ENCODE results near the gene TNKS2.
A peak's percentile ranks its signal among the peaks of the same experiment; 100 is the strongest.

The TNKS2 gene

DNA sequence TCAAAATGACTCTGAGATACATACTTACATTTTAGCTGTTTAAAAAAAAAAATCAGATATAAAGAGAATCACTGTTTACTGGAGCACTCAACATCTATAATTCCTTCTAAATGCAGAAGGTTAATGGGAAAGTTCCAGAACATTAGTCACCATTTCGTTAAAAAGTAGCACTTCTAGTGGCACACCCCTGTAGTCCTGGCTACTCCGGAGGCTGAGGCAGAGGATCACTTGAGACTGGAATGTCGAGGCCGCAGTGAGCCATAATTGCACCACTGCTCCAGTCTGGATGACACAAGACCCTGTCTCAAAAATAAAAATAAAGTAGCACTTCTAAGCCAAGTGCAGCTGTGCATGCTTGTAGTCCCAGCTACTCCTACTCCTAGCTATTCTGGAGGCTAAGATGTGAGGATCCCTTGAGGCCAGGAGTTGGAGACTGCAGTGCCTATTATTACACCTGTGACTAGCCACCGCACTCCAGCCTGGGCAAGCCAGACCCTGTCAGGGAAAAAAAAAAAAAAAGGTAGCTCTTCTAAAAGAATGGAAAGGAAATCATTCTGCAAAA lies 108.9 kb downstream of the TNKS2 start:
- Histone ChIP-seq H3K27me3 (ENCODE audit: control insufficient read depth, insufficient read depth, low read length) (no peaks in the 10 kb centered on the region), H3K27ac (ENCODE audit: low read depth, low read length) (no peak overlapping the region), H3K4me1 (ENCODE audit: control insufficient read depth, insufficient read depth, low read length) (peaks cover 3% of the 10 kb centered on the region), H3K4me3 (ENCODE audit: low read length) (no peak overlapping the region), H3K36me3 (ENCODE audit: control insufficient read depth, insufficient read depth, low read length) (no peaks in the 10 kb centered on the region), H3K9ac (ENCODE audit: low read length) (no peak overlapping the region)

DNA sequence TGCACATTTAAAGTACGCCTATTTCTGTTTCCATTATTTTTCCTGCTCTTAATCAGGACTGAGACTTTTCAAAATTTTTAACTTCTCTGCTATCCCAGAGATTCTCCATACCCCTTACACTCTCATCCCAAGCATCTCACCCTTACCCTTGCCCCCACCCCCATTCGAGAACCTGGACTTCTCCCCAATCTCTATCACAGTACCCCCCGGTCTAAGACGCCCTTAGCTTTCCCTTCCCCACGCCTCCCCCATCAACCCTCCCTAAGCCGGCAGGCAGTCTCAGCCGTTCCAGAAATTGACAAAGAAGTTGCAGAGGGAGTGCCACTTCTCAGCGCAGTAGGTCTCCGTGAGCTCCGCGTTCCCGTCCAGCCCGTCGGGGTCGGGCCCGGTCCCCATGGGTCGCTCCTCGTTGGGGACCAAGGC lies 109.7 kb downstream of the TNKS2 start:
- no peak overlapping the region for H3K27ac ChIP-seq (ENCODE audit: low read depth, low read length)
- peaks cover 3% of the 10 kb centered on the region for H3K4me1 ChIP-seq (ENCODE audit: control insufficient read depth, insufficient read depth, low read length)
- H3K9ac ChIP-seq (ENCODE audit: low read length) = no peak overlapping the region
- no peaks in the 10 kb centered on the region for H3K36me3 ChIP-seq (ENCODE audit: control insufficient read depth, insufficient read depth, low read length)
- no peaks in the 10 kb centered on the region for H3K27me3 ChIP-seq (ENCODE audit: control insufficient read depth, insufficient read depth, low read length)
- peak overlapping the region; percentile 78 for H3K4me3 ChIP-seq (ENCODE audit: low read length)

DNA sequence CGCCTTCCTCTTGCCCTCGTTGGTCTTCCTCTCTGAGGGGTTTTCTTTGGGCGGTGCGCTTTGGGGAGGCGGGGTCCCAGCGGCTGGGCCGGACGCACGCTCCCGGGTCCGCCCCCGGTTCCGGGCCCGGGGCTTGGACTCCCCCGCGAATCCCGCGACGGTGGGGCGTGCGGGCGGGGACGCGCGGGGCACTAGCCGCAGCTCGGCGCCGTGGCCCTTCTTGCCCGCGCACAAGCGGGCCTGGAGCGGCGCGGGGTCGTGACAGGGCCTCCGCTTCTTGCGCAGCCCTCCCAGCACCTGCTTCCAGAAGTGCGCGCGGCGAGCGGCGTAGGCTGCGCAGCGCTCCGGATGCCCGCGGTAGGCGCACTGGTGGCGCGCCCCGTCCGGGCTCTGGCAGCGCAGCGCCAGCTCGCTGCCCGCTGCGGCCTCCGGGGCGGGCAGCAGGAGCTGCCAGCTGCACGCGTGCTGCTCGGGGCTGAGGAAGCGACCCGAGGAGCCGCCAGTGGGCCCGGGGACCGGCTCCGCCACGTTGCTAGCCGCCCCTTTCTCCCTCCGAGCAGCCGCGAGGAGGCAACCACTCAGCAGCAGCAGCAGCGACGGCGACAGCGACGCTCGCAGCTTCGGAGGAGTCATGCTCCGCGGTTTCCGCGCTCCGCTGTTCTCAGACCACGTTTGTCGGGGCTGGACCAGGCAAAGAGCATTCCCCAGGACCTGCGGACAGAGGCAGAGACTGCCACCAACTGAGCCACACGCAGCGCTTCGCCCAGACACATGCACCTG lies 110.3 kb downstream of the TNKS2 start:
- Histone ChIP-seq H3K9ac (ENCODE audit: low read length) (peak overlapping the region; percentile 30), H3K36me3 (ENCODE audit: control insufficient read depth, insufficient read depth, low read length) (no peaks in the 10 kb centered on the region), H3K27me3 (ENCODE audit: control insufficient read depth, insufficient read depth, low read length) (no peaks in the 10 kb centered on the region), H3K4me1 (ENCODE audit: control insufficient read depth, insufficient read depth, low read length) (peaks cover 3% of the 10 kb centered on the region), H3K27ac (ENCODE audit: low read depth, low read length) (peak overlapping the region; percentile 45), H3K4me3 (ENCODE audit: low read length) (peak overlapping the region; percentile 78)

GRCh38 chr10:91909117-91909677 lies 111.0 kb downstream of the TNKS2 start, which contains the start of gene FGFBP3:
Gene FGFBP3 (minus strand): TSS chr10:91909486. CDS start chr10:91908969, 517 bp downstream.
- Histone ChIP-seq H3K27me3 (ENCODE audit: control insufficient read depth, insufficient read depth, low read length) (no peaks in the 10 kb centered on the region), H3K4me3 (ENCODE audit: low read length) (peak within 1 kb of the TSS; percentile 78), H3K27ac (ENCODE audit: low read depth, low read length) (peak within 1 kb of the TSS; percentile 45), H3K36me3 (ENCODE audit: control insufficient read depth, insufficient read depth, low read length) (no peaks in the 10 kb centered on the region), H3K9ac (ENCODE audit: low read length) (peak within 1 kb of the TSS; percentile 30), H3K4me1 (ENCODE audit: control insufficient read depth, insufficient read depth, low read length) (peaks cover 3% of the 10 kb centered on the region)

DNA sequence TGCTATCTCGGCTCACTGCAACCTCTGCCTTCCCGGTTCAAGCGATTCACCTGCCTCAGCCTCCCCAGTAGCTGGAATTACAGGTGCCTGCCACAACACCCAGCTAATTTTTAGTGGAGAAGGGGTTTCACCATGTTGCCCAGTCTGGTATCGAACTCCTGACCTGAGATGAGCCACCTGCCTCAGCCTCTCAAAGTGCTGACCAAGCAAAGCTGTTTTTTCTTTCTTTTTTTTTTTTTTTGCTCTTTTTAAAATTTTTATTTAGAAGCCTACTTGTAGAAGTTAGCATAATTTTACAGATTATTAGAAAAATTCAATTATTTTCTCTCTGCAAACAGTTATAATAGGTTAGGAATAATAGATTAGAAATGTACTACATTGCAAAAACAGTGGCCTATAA lies 112.2 kb downstream of the TNKS2 start:
- H3K9ac ChIP-seq (ENCODE audit: low read length) = no peak overlapping the region
- H3K4me1 ChIP-seq (ENCODE audit: control insufficient read depth, insufficient read depth, low read length) = peaks cover 3% of the 10 kb centered on the region
- H3K27ac ChIP-seq (ENCODE audit: low read depth, low read length) = no peak overlapping the region

More for the DNA sequence above, 112.2 kb downstream of the TNKS2 start:
- H3K36me3 ChIP-seq (ENCODE audit: control insufficient read depth, insufficient read depth, low read length) = no peaks in the 10 kb centered on the region
- H3K27me3 ChIP-seq (ENCODE audit: control insufficient read depth, insufficient read depth, low read length) = no peaks in the 10 kb centered on the region
- no peak overlapping the region for H3K4me3 ChIP-seq (ENCODE audit: low read length)

Data from rectal smooth muscle tissue (tissue), 1 donor.